GM12872 (cell line): ENCODE results near the gene ARHGAP31.

Source experiments
- TF ChIP-seq, protein P1 (sequence below): IDR thresholded peaks from 3 replicates; pipeline ENCODE4 v1.5.1; 2011; ENCODE audit warnings: low read depth, mild to moderate bottlenecking, low read length, moderate library complexity; ENCODE audit not compliant: insufficient read depth

The ARHGAP31 gene

DNA sequence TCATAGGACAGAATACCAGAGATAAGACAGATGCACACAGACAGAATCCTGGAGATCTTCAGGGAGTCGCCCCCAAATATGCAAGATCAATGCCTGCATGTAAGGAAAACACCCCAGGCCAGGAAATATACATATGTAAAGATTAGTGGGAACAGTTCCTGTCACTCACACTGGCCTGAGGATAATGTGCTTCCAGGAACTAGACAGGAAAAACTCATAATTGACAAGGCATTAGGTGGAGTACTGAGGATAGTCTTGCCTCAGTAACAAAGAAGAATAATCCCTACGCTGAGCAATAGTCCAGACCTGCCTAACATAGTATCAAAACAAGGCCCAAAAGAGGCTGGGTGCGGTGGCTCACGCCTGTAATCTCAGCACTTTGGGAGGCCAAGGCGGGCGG is 33.1 kb upstream of the ARHGAP31 start:
- TF ChIP-seq, protein P1, sequence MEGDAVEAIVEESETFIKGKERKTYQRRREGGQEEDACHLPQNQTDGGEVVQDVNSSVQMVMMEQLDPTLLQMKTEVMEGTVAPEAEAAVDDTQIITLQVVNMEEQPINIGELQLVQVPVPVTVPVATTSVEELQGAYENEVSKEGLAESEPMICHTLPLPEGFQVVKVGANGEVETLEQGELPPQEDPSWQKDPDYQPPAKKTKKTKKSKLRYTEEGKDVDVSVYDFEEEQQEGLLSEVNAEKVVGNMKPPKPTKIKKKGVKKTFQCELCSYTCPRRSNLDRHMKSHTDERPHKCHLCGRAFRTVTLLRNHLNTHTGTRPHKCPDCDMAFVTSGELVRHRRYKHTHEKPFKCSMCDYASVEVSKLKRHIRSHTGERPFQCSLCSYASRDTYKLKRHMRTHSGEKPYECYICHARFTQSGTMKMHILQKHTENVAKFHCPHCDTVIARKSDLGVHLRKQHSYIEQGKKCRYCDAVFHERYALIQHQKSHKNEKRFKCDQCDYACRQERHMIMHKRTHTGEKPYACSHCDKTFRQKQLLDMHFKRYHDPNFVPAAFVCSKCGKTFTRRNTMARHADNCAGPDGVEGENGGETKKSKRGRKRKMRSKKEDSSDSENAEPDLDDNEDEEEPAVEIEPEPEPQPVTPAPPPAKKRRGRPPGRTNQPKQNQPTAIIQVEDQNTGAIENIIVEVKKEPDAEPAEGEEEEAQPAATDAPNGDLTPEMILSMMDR: no peak

DNA sequence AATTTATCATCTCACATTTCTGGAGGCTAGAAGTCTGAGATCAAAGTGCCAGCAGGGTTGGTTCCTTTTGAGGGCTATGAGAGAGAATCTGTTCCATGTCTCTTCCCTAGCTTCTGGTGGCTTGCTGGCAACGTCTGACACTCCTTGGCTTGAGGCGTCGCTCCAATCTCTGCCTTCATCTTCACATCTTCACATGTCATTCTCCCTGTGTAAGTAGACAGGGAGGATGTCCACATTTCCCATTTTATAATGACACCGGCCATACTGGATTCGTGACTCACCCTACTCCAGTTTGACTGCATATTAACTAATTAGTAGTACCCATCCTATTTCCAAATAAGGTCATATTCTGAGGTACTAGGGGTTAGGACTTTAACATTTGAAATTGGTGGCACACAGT is 17.5 kb upstream of the ARHGAP31 start:
- TF ChIP-seq, protein P1: no peak

DNA sequence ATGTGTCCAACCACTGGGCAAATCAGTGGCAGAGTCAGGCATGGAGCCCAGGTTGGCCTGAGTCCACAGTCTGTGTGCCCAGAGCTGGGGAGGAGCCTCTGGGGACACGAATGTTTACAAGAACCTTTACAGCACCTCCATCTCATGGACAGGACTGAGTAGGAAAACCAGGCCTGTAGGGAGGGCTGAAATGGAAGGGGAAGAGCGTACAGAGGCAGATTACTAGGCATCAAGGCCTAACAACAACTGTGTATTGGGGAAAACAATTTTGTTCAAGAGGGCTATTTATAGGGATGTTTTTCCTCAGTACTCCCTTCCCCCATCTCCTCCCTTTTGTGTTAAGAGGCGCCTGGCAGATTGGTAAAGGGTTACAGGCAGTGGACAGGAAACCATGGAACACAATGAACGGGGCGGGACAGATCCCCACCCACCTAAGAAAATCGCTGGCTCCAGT is 15.1 kb upstream of the ARHGAP31 start:
- TF ChIP-seq, protein P1: no peak

DNA sequence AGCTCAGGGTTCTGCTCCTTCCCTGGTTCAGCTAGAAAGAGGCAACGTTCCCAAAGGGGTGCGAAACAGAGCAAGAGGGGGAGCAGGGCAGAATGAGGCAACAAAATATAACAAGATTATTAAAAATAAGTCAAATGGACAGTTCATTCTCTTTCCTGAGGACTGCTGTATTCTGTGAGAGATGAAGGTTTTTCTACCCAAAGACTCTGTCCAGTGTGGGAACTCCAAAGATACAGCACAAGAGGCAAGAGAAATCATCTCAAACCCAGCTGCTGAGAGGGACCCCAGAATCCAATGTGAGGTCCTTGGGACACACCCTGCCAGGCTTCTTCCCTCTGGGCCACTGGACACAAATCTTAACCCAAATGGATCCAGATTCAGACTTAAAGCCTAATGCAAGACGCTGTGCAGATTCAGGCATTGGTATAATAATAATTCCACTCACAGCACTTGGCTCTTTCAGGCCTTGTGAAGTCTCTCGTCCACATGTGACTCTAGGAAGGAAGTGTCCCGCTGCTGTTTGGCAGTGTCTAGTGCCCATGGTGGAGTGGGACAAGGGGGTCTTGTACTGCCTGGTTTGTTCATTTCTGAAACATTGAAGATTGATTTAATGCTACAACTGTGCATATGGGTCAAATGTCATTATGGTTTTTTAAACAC is 14.5 kb upstream of the ARHGAP31 start:
- TF ChIP-seq, protein P1: no peak

DNA sequence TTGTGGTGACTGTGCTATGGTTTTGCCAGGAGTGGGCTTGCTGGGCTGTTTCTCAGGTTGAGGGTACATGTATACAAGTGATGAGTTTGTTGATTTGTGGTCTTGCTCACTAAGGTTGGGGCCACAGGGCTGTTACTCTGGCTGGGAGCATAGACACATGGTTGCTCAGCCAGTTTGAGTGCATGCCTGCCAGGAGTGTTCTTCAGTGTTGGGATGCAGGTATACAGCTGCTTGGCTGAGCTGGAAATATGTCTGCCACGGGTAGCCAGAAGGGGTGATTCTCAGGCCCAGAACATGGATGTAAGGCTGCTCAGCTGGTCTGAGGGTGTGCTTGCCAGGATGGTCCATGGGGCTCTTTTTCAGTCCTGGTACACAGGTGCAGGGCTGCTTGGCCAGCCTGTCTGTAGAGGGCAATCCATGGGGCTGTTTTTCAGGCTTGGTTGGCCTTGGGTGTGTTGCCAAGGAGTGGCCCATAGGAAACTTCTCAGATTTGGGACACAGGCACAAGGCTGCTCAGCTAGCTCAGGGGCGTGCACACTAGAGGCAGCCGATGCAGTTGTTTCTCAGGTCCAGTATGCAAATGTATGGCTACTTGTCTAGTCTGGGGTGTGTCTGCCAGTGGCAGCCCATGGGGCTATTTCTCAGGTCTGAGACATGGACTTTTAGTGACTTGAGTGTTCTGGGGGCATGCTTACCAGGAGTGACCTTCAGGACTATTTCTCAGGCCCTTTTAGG is 5.3 kb upstream of the ARHGAP31 start:
- TF ChIP-seq, protein P1: no peak

DNA sequence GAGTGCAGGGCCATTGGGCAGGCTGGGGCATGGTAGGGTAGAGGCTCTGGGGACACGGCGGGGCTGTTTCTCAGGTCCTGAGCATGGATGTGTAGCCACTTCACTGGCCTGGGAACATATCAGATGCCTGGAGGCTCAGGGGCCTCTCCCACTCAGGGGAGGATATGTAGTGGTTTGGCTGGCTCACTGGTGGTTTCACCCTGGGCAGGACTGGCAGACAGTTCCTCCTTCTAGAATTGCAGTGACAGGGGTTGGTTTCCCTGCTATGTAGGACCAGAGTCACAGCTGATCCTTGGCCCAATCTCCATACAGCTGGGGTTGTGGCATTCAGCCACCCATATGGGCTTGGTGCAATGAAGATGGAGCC is 4.8 kb upstream of the ARHGAP31 start:
- TF ChIP-seq, protein P1: no peak

DNA sequence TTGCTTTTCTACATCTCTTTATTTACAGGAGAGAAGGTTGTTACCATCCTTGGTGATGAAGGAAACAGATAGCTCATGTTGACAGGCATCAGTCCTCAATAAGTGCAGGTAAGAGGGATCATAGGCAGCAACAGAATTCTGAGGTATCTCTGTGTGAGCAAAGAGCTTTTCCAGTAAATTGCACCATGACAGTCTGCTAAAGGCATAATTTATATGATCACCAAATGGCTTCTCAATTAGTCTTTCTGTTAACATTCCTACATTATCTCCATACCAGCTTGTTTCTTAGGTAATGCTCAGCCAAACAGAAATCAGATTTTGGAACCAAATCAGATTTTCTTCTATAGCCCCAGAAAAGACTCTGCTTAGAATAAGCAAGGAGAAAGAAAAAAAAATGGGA is 3.6 kb upstream of the ARHGAP31 start:
- TF ChIP-seq, protein P1: no peak
